Measurements from ENCODE around the gene SPNS1.

DNA sequence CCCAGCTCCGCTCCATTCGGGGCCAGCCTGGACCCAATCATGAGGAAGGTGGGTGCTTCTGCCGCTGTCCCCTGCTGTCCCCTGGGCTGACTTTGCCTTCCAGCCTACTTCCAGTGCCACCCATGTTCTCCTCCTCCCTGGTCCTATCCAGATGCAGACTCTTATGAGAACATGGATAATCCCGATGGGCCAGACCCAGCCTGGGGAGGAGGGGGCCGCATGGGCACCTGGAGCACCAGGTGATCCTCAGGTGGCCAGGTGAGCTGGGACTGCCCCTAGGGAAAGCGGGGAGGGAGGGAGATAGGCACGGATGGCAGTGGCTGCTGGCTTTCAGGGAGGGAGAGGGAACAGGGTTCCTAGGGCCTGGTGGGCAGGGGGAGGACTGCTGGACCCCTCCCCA is 35.9 kb upstream of the SPNS1 start:
- TF ChIP-seq POLR2AphosphoS5 (IDR thresholded peaks at IDR 0.05; ENCODE audit: borderline replicate concordance, low read depth, low read length) (no peak), EZH2 (IDR thresholded peaks at IDR 0.05) (no peak)
